Left cardiac atrium (tissue), 4 donors: ENCODE data around the gene ADAMTS13. TPM values are rescaled to one million over a fixed set of nuclear protein-coding genes. Genes with fewer than 3 reads are reported as not detected.
"Not testable (repeated sequence)": the region's sequence is repeated elsewhere in the genome, so short reads cannot be mapped to it uniquely, and the experiment has no call there.

Experiments
- ATAC-seq, 2 donors: fragments of 200-7000 bp; cut with Tn5 transposase; one replicate each; pipeline ENCODE4 v1.9.1; 2020; ENCODE audit warnings: mild to moderate bottlenecking in 2 of 2, moderate library complexity in 2 of 2
- DNase-seq: peaks from one replicate; pipeline ENCODE4 v3.0.0-alpha.2; 2020
- intact Hi-C, 2 donors: fragments of 100-400 bp; cut with DNase I; formaldehyde crosslinking; loops; one replicate each; pipeline versions ENCODE4 v1.14.1 to v1.15.1; 2022 to 2023
- long read RNA-seq: library from polyadenylated mRNA; unstranded; transcript quantifications from one replicate; pipeline ENCODE4 v2.0.0, GENCODE V29; 2021
- total RNA-seq, 2 donors: library from RNA; stranded (reverse); fragmentation: NEBNext Ultra II Directional; extraction: Animal tissue kit (Norgen Biotek cat#: 25700); gene quantifications; one replicate each; pipeline ENCODE4 v1.2.1, GENCODE V29; 2021
- donor health status: DM: no; HTN: yes; CAD: no.
- donor health status: DM: no; HTN: yes; CAD: no; lungs with severe emphysema.
- donor health status: DM: yes; HTN: yes; CAD: no.
- donor health status: Dilated cardiomyopathy.

The ADAMTS13 gene
- total RNA-seq, result 1 to 10 TPM; 2.0 to 2.3 TPM
- long read RNA-seq, partial matches to known transcripts, result 1 of 4 reads
- long read RNA-seq, other reads (novel, unspliced or antisense), result 3 of 4 reads

GRCh38 chr9:133421615-133422542 lies at the start of gene ADAMTS13:
Gene ADAMTS13 (plus strand): TSS chr9:133422367. CDS start chr9:133422444, 77 bp downstream.
- intact Hi-C loops, result no loop called here
- ATAC-seq (no peak), DNase-seq (no peak)

- ATAC-seq (no peak), DNase-seq (no peak)
- intact Hi-C loops, result loop anchor here in 1 of 2 donors (5.0 kb wide), 1 partner anchor 43 kb away; the partner anchor contains the start of gene REXO4
Measured at GRCh38 chr9:133374612-133375115, 47.5 kb upstream of the ADAMTS13 start.

- intact Hi-C loops, result loop anchor here in 1 of 2 donors (5.0 kb wide), 1 partner anchor 42 kb away; the partner anchor contains the start of gene REXO4
- DNase-seq (peak; percentile 38), ATAC-seq (peak; percentile 4 to 22)
Measured at GRCh38 chr9:133375116-133375723, 46.9 kb upstream of the ADAMTS13 start.

GRCh38 chr9:133375724-133376654 lies 46.2 kb upstream of the ADAMTS13 start, which contains the start of the genes STKLD1 and SURF4:
Gene STKLD1 (plus strand): TSS chr9:133376366. CDS start chr9:133376474, 108 bp downstream.
Gene SURF4 (minus strand): TSS chr9:133376060. CDS start chr9:133375969, 91 bp downstream.
- DNase-seq (peak; percentile 97), ATAC-seq (peak; percentile 98)
- intact Hi-C loops, result loop anchor here in 1 of 2 donors (5.0 kb wide), 1 partner anchor 41 kb away; the partner anchor contains the start of gene REXO4

GRCh38 chr9:133377280-133377679 lies 44.9 kb upstream of the ADAMTS13 start:
- ATAC-seq, DNase-seq: not testable (repeated sequence)
- intact Hi-C loops, result loop anchor here in 1 of 2 donors (5.0 kb wide), 1 partner anchor 40 kb away; the partner anchor contains the start of gene REXO4

- ATAC-seq (no peak), DNase-seq (no peak)
- intact Hi-C loops, result loop anchor here in 1 of 2 donors (5.0 kb wide), 1 partner anchor 40 kb away; the partner anchor contains the start of gene REXO4
Measured at GRCh38 chr9:133377721-133378216, 44.4 kb upstream of the ADAMTS13 start.

- ATAC-seq (no peak), DNase-seq (no peak)
- intact Hi-C loops, result loop anchor here in 1 of 2 donors (5.0 kb wide), 1 partner anchor 39 kb away; the partner anchor contains the start of gene REXO4
Measured at GRCh38 chr9:133378408-133378962, 43.7 kb upstream of the ADAMTS13 start.

GRCh38 chr9:133379153-133380086 lies 42.7 kb upstream of the ADAMTS13 start:
- DNase-seq (no peak), ATAC-seq (no peak)
- intact Hi-C loops, result loop anchor here in 1 of 2 donors (5.0 kb wide), 1 partner anchor 38 kb away; the partner anchor contains the start of gene REXO4

- intact Hi-C loops, result no loop called here
- no peak for ATAC-seq
- DNase-seq, result no peak
Measured at GRCh38 chr9:133380734-133381133, 41.4 kb upstream of the ADAMTS13 start.

- no peak for ATAC-seq
- DNase-seq, result no peak
- intact Hi-C loops, result no loop called here
Measured at GRCh38 chr9:133382507-133383141, 39.5 kb upstream of the ADAMTS13 start.

- ATAC-seq (no peak), DNase-seq (no peak)
- intact Hi-C loops, result no loop called here
Measured at GRCh38 chr9:133383438-133383837, 38.7 kb upstream of the ADAMTS13 start.

GRCh38 chr9:133384736-133385321 lies 37.3 kb upstream of the ADAMTS13 start:
- ATAC-seq, result no peak
- DNase-seq, result no peak
- intact Hi-C loops, result no loop called here

GRCh38 chr9:133385452-133385851 lies 36.7 kb upstream of the ADAMTS13 start:
- DNase-seq (no peak), ATAC-seq (no peak)
- intact Hi-C loops, result no loop called here

GRCh38 chr9:133386338-133386737 lies 35.8 kb upstream of the ADAMTS13 start:
- ATAC-seq (no peak), DNase-seq (no peak)
- intact Hi-C loops, result no loop called here

GRCh38 chr9:133387680-133388079 lies 34.5 kb upstream of the ADAMTS13 start:
- DNase-seq (no peak), ATAC-seq (no peak)
- intact Hi-C loops, result no loop called here
